Measurements from ENCODE around the gene VEGFC.

- TF ChIP-seq CTCF (IDR thresholded peaks at IDR 0.05) (no peak), POLR2A (IDR thresholded peaks at IDR 0.05) (no peak)
Measured at GRCh38 chr4:176767183-176767582, 25.5 kb downstream of the VEGFC start.
